HepG2 (cell line): Measurements from ENCODE around the gene ZSWIM6. TPM values are rescaled to one million over a fixed set of nuclear protein-coding genes. Genes with fewer than 3 reads are reported as not detected.

Experiments used
- ATAC-seq: fragments of 200-7000 bp; cut with Tn5 transposase; 3 replicates; pipeline ENCODE4 v1.9.1; 2020; ENCODE audit warnings: mild to moderate bottlenecking, moderate library complexity
- BruUV-seq: library from RNA; stranded (reverse); fragments of 400-500 nt; replicated peaks from 2 replicates; lab custom pipeline; 2021; lab: Mats Ljungman, UMichigan
- CTCF ChIA-PET: fragments of 300-600 bp; formaldehyde crosslinking; extraction: SDS; loops from one replicate; lab custom pipeline; 2021; ENCODE audit warnings: low total read pairs, inconsistent platforms, low intra/inter-chr PET ratio; lab: Yijun Ruan, JAX
- POLR2A ChIA-PET: fragments of 350-600 bp; sonication (Branson Sonifier 250); formaldehyde crosslinking; loops from one replicate; lab custom pipeline; 2020; ENCODE audit warnings: antibody characterized with exemption, inconsistent platforms; lab: Yijun Ruan, JAX
- DNase-seq: peaks from one replicate; pipeline ENCODE4 v3.0.0-alpha.2; 2015; ENCODE audit warnings: low spot score
- FAIRE-seq: peaks from 3 replicates; lab custom pipeline; 2011; peaks lifted over from hg19 to GRCh38; lab: Jason Lieb, UNC
- H2AFZ ChIP-seq: one replicate; pipeline ENCODE4 v1.6.1; 2011; ENCODE audit warnings: low read length, inconsistent platforms
- H3K27ac ChIP-seq: fragments of 300-600 bp; 3 replicates; pipeline ENCODE4 v1.8.0; 2011; ENCODE audit warnings: mixed run types, mild to moderate bottlenecking, mixed read lengths, low read length, inconsistent platforms; ENCODE audit not compliant: insufficient read depth; ENCODE audit errors: extremely low read length
- H3K27me3 ChIP-seq, 2 experiments: fragments of 200-600 bp in 1 of 2; 2 replicates in 1 of 2; 3 replicates in 1 of 2; pipeline versions ENCODE4 v1.6.0 to v1.8.0; 2011; ENCODE audit warnings: low read length in 2 of 2, mild to moderate bottlenecking in 2 of 2, moderate library complexity in 2 of 2, inconsistent platforms in 1 of 2; ENCODE audit not compliant: insufficient read depth in 2 of 2, control insufficient read depth in 1 of 2
- H3K36me3 ChIP-seq, 2 experiments: fragments of 200-600 bp in 1 of 2; replicated peaks in 1 of 2; 2 replicates in 1 of 2; 3 replicates in 1 of 2; pipeline versions ENCODE4 v1.5.1 to v1.8.0; 2011; ENCODE audit warnings: low read length in 2 of 2, inconsistent platforms in 1 of 2; ENCODE audit not compliant: insufficient read depth in 2 of 2, control insufficient read depth in 1 of 2
- H3K4me1 ChIP-seq: 2 replicates; pipeline ENCODE4 v1.5.1; 2012; ENCODE audit warnings: low read length, inconsistent platforms; ENCODE audit not compliant: insufficient read depth
- H3K4me2 ChIP-seq: 2 replicates; pipeline ENCODE4 v1.6.0; 2011; ENCODE audit warnings: low read depth, low read length, inconsistent platforms
- H3K4me3 ChIP-seq, 3 experiments: fragments of 200-600 bp in 1 of 3; sonication (generic), shearing (Covaris generic) in 1 of 3; replicated peaks in 1 of 3; 2 replicates each; pipeline ENCODE4 v1.5.1; 2011 to 2016; ENCODE audit warnings: low read length in 3 of 3, inconsistent platforms in 2 of 3, low read depth in 2 of 3, mild to moderate bottlenecking in 2 of 3, control low read depth in 1 of 3, mixed read lengths in 1 of 3; ENCODE audit not compliant: insufficient read depth in 1 of 3
- H3K79me2 ChIP-seq: one replicate; pipeline ENCODE4 v1.6.1; 2011; ENCODE audit warnings: low read length, inconsistent platforms; ENCODE audit not compliant: insufficient read depth
- H3K9ac ChIP-seq: 2 replicates; pipeline ENCODE4 v1.6.0; 2011; ENCODE audit warnings: mild to moderate bottlenecking, low read depth, low read length, inconsistent platforms; ENCODE audit not compliant: insufficient read depth
- H3K9me3 ChIP-seq: 2 replicates; pipeline ENCODE4 v1.5.1; 2012; ENCODE audit warnings: mild to moderate bottlenecking, low read length
- H4K20me1 ChIP-seq: 2 replicates; pipeline ENCODE4 v1.6.0; 2011; ENCODE audit warnings: inconsistent platforms, mild to moderate bottlenecking, low read length, moderate library complexity; ENCODE audit not compliant: insufficient read depth
- DMAP1 ChIP-seq: IDR thresholded peaks from 2 replicates; pipeline ENCODE4 v1.6.1; 2016
- TARDBP ChIP-seq: sonication (generic); formaldehyde crosslinking; IDR thresholded peaks from 2 replicates; pipeline ENCODE4 v1.8.0; 2022; ENCODE audit warnings: mild to moderate bottlenecking, missing genetic modification reagents
- ZBTB4 ChIP-seq: sonication (generic); formaldehyde crosslinking; IDR thresholded peaks from 2 replicates; pipeline ENCODE4 v1.4.0; 2020; ENCODE audit warnings: missing genetic modification reagents, mild to moderate bottlenecking, borderline replicate concordance
- ZNF24 ChIP-seq: fragments of 450-650 bp; IDR thresholded peaks from 2 replicates; pipeline ENCODE4 v1.6.1; 2017; ENCODE audit warnings: antibody characterized with exemption, mild to moderate bottlenecking
- WGBS: methylation state at CpG from one replicate; pipeline ENCODE4 v1.1.6; 2017; ENCODE audit warnings: low lambda C conversion rate; 5-methylcytosine and 5-hydroxymethylcytosine counted together
- in situ Hi-C: cut with HindIII; loops from 2 replicates; pipeline ENCODE4 v1.10.0; 2017; ENCODE audit warnings: low pct_unique_long_range_greater_than_20kb; ENCODE audit not compliant: extremely low pct_ligation_motif_present
- intact Hi-C: fragments of 100-400 bp; cut with micrococcal nuclease; formaldehyde crosslinking; loops from one replicate; pipeline ENCODE4 v1.10.0; 2022; ENCODE audit not compliant: unreplicated experiment
- polyA plus RNA-seq, 8 experiments: library from polyadenylated mRNA; depleted of rRNA in 3 of 8; stranded (reverse) in 7 of 8; unstranded in 1 of 8; fragments of >200 nt; fragmentation: Illumina TruSeq in 4 of 8; extraction: Trizol in 4 of 8; gene quantifications; 2 replicates each; pipeline versions ENCODE4 v1.2.1 to v1.2.3, GENCODE V29; 2011 to 2016; ENCODE audit warnings: low read depth in 4 of 8, missing spikeins in 1 of 8, mixed read lengths in 1 of 8; ENCODE audit not compliant: insufficient read depth in 1 of 8
- total RNA-seq, 5 experiments: library from RNA; depleted of rRNA; stranded (reverse); fragments of >200 nt; fragmentation: Illumina TruSeq; extraction: Trizol; gene quantifications; 2 replicates each; pipeline ENCODE4 v1.2.3, GENCODE V29; 2016; ENCODE audit warnings: low read depth in 1 of 5
- TF ChIP-seq, protein P1 (sequence below): sonication (generic); formaldehyde crosslinking; IDR thresholded peaks from 2 replicates; pipeline ENCODE4 v1.5.1; 2020; ENCODE audit warnings: missing genetic modification reagents, mild to moderate bottlenecking, borderline replicate concordance
- TF ChIP-seq, protein P2 (sequence below): sonication (generic); formaldehyde crosslinking; IDR thresholded peaks from 2 replicates; pipeline ENCODE4 v1.4.0; 2020; ENCODE audit warnings: mild to moderate bottlenecking, missing genetic modification reagents
- TF ChIP-seq, protein P3 (sequence below): sonication (generic); formaldehyde crosslinking; IDR thresholded peaks from 2 replicates; pipeline ENCODE4 v1.4.0; 2020; ENCODE audit warnings: mild to moderate bottlenecking, missing genetic modification reagents, borderline replicate concordance

The ZSWIM6 gene
- total and polyA plus RNA-seq, 2 of the 13 experiments (the other 11 are each of a cell fraction or from before 2014, with no cell fraction given), result 0.82 to 1.9 TPM

GRCh38 chr5:61348447-61348846, 16.4 kb downstream of the ZSWIM6 start:
- WGBS, result 49% methylated on average over 2 of the region's 2 CpGs
- Histone ChIP-seq H4K20me1 (no peaks in the 10 kb centered on the region), H3K36me3 (no peaks in the 10 kb centered on the region), H3K9me3 (no peaks in the 10 kb centered on the region), H3K27me3 (no peaks in the 10 kb centered on the region), H3K27ac (no peak overlapping the region), H3K4me2 (no peak overlapping the region), H3K4me3 (no peak overlapping the region), H3K9ac (no peak overlapping the region), H2AFZ (no peak overlapping the region), H3K79me2 (peaks cover 1% of the 10 kb centered on the region), H3K4me1 (0 out of 2 replicates have a peak, but pooled peaks cover 5% of the 10 kb centered on the region)
- FAIRE-seq (no peak), DNase-seq (no peak), ATAC-seq (no peak)
- TF ChIP-seq TARDBP, result no peak
- TF ChIP-seq, protein P1, sequence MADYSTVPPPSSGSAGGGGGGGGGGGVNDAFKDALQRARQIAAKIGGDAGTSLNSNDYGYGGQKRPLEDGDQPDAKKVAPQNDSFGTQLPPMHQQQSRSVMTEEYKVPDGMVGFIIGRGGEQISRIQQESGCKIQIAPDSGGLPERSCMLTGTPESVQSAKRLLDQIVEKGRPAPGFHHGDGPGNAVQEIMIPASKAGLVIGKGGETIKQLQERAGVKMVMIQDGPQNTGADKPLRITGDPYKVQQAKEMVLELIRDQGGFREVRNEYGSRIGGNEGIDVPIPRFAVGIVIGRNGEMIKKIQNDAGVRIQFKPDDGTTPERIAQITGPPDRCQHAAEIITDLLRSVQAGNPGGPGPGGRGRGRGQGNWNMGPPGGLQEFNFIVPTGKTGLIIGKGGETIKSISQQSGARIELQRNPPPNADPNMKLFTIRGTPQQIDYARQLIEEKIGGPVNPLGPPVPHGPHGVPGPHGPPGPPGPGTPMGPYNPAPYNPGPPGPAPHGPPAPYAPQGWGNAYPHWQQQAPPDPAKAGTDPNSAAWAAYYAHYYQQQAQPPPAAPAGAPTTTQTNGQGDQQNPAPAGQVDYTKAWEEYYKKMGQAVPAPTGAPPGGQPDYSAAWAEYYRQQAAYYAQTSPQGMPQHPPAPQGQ (CRISPR knock-in tag), result no peak
- TF ChIP-seq, protein P2, sequence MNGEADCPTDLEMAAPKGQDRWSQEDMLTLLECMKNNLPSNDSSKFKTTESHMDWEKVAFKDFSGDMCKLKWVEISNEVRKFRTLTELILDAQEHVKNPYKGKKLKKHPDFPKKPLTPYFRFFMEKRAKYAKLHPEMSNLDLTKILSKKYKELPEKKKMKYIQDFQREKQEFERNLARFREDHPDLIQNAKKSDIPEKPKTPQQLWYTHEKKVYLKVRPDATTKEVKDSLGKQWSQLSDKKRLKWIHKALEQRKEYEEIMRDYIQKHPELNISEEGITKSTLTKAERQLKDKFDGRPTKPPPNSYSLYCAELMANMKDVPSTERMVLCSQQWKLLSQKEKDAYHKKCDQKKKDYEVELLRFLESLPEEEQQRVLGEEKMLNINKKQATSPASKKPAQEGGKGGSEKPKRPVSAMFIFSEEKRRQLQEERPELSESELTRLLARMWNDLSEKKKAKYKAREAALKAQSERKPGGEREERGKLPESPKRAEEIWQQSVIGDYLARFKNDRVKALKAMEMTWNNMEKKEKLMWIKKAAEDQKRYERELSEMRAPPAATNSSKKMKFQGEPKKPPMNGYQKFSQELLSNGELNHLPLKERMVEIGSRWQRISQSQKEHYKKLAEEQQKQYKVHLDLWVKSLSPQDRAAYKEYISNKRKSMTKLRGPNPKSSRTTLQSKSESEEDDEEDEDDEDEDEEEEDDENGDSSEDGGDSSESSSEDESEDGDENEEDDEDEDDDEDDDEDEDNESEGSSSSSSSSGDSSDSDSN, result no peak
- TF ChIP-seq, protein P3, sequence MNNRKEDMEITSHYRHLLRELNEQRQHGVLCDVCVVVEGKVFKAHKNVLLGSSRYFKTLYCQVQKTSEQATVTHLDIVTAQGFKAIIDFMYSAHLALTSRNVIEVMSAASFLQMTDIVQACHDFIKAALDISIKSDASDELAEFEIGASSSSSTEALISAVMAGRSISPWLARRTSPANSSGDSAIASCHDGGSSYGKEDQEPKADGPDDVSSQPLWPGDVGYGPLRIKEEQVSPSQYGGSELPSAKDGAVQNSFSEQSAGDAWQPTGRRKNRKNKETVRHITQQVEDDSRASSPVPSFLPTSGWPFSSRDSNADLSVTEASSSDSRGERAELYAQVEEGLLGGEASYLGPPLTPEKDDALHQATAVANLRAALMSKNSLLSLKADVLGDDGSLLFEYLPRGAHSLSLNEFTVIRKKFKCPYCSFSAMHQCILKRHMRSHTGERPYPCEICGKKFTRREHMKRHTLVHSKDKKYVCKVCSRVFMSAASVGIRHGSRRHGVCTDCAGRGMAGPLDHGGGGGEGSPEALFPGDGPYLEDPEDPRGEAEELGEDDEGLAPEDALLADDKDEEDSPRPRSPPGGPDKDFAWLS, result no peak
- TF ChIP-seq DMAP1 (CRISPR knock-in tag), result no peak
- TF ChIP-seq ZNF24, result no peak
- no peak for TF ChIP-seq ZBTB4
- POLR2A ChIA-PET, result no interaction called here
- intact Hi-C loops (no loop called here), in situ Hi-C loops (no loop called here)
- CTCF ChIA-PET, result no interaction called here
- no TSS peak for BruUV-seq
